Measurements from ENCODE around the gene DLG2.

- TF ChIP-seq CTCF (IDR thresholded peaks at IDR 0.05; ENCODE audit: insufficient read depth, low read depth, low read length) (peak; percentile 61), EZH2 (IDR thresholded peaks at IDR 0.05; ENCODE audit: insufficient read depth, low read length) (no peak)
These were observed 826.3 kb downstream of the DLG2 start for GRCh38 chr11:84800755-84801346.
